Fibroblast of mammary gland (primary cell): Measurements from ENCODE around the gene PPAT.

Experiments used
- DNase-seq: peaks from one replicate; pipeline ENCODE4 v3.0.0-alpha.2; 2010; ENCODE audit warnings: low read depth
- H3K4me3 ChIP-seq: 2 replicates; pipeline ENCODE4 v1.5.1; 2011; ENCODE audit warnings: low read depth, mild to moderate bottlenecking, low read length, moderate library complexity; ENCODE audit not compliant: control insufficient read depth
- CTCF ChIP-seq: conservative IDR thresholded peaks from 2 replicates; pipeline ENCODE4 v1.5.1; 2011; ENCODE audit warnings: low read depth, low read length, inconsistent platforms; ENCODE audit not compliant: control insufficient read depth, insufficient read depth

The PPAT gene

GRCh38 chr4:56410247-56411062 lies 25.0 kb downstream of the PPAT start:
- H3K4me3 ChIP-seq = peak overlapping the region; percentile 46
- TF ChIP-seq CTCF = no peak
- peak; percentile 99 for DNase-seq

- no peak for DNase-seq
- TF ChIP-seq CTCF = no peak
- H3K4me3 ChIP-seq = no peak overlapping the region
Observed at GRCh38 chr4:56409511-56410090, 25.8 kb downstream of the PPAT start.

GRCh38 chr4:56408978-56409377 lies 26.4 kb downstream of the PPAT start:
- no peak for TF ChIP-seq CTCF
- no peak for DNase-seq
- no peak overlapping the region for H3K4me3 ChIP-seq

- no peak for TF ChIP-seq CTCF
- no peak for DNase-seq
Observed at GRCh38 chr4:56406151-56406550, 29.3 kb downstream of the PPAT start.

GRCh38 chr4:56405016-56405415 lies 30.4 kb downstream of the PPAT start:
- no peak for DNase-seq
- no peak for TF ChIP-seq CTCF

More at GRCh38 chr4:56406151-56406550, 29.3 kb downstream of the PPAT start:
- H3K4me3 ChIP-seq = no peak overlapping the region

GRCh38 chr4:56400560-56400959 lies 34.9 kb downstream of the PPAT start:
- H3K4me3 ChIP-seq = no peak overlapping the region
- DNase-seq = no peak

More at GRCh38 chr4:56405016-56405415, 30.4 kb downstream of the PPAT start:
- H3K4me3 ChIP-seq = no peak overlapping the region

More at GRCh38 chr4:56400560-56400959, 34.9 kb downstream of the PPAT start:
- TF ChIP-seq CTCF = no peak
